Suprapubic skin (tissue), 4 donors: ENCODE measurements around the gene C1D. TPM values are rescaled to one million over a fixed set of nuclear protein-coding genes. Genes with fewer than 3 reads are reported as not detected.

ENCODE experiments used
- DNase-seq, 2 donors: peaks; one replicate each; pipeline ENCODE4 v3.0.0-alpha.2; 2019; ENCODE audit warnings: low spot score in 2 of 2
- H3K27ac ChIP-seq: fragments of 200-600 bp; sonication (generic); one replicate; pipeline ENCODE4 v1.5.1; 2019
- H3K27me3 ChIP-seq: fragments of 200-600 bp; sonication (generic); one replicate; pipeline ENCODE4 v1.5.1; 2019
- H3K36me3 ChIP-seq: fragments of 200-600 bp; sonication (generic); one replicate; pipeline ENCODE4 v1.5.1; 2019
- H3K4me1 ChIP-seq: fragments of 200-600 bp; sonication (generic); one replicate; pipeline ENCODE4 v1.5.1; 2019
- H3K4me3 ChIP-seq: fragments of 200-600 bp; sonication (generic); one replicate; pipeline ENCODE4 v1.5.1; 2019; ENCODE audit warnings: mild to moderate bottlenecking
- H3K9me3 ChIP-seq: fragments of 200-600 bp; sonication (generic); one replicate; pipeline ENCODE4 v1.5.1; 2019
- CTCF ChIP-seq, 2 donors: fragments of 200-600 bp in 1 of 2; fragments of 450-650 bp in 1 of 2; sonication (generic) in 1 of 2; IDR thresholded peaks; one replicate each; pipeline ENCODE4 v1.5.1; 2016 to 2019; ENCODE audit warnings: antibody characterized with exemption in 2 of 2, mild to moderate bottlenecking in 1 of 2, moderate library complexity in 1 of 2
- EP300 ChIP-seq: sonication (generic); formaldehyde crosslinking; IDR thresholded peaks from one replicate; pipeline ENCODE4 v1.6.1; 2017; ENCODE audit warnings: antibody characterized with exemption
- POLR2A ChIP-seq, 2 donors: fragments of 450-650 bp; IDR thresholded peaks; one replicate each; pipeline ENCODE4 v1.6.1; 2017; ENCODE audit warnings: antibody characterized with exemption in 2 of 2, mild to moderate bottlenecking in 2 of 2, moderate library complexity in 2 of 2
- POLR2AphosphoS5 ChIP-seq, 3 donors: sonication (generic); formaldehyde crosslinking; IDR thresholded peaks; one replicate each; pipeline ENCODE4 v1.6.1; 2017; ENCODE audit warnings: antibody characterized with exemption in 3 of 3
- WGBS: methylation state at CpG from one replicate; pipeline ENCODE4 v1.1.5; 2018; 5-methylcytosine and 5-hydroxymethylcytosine counted together
- total RNA-seq, 4 donors: library from RNA; depleted of rRNA; stranded (reverse); fragments of >200 nt; gene quantifications; one replicate each; pipeline ENCODE4 v1.1.0, GENCODE V29; 2016

The C1D gene
- total RNA-seq, 4 donors from 2014 or later: 19.8 to 28.4 (median 26.4) TPM

GRCh38 chr2:68046224-68046623 lies 16.6 kb downstream of the C1D start:
- no peaks in the 10 kb centered on the region for H3K27me3 ChIP-seq
- no peak overlapping the region for H3K4me3 ChIP-seq
- TF ChIP-seq POLR2AphosphoS5 (IDR thresholded peaks at IDR 0.05) (no peak), CTCF (IDR thresholded peaks at IDR 0.05) (no peak)
- no peak for DNase-seq
- H3K4me1 ChIP-seq: no peaks in the 10 kb centered on the region
- no peaks in the 10 kb centered on the region for H3K9me3 ChIP-seq
- H3K27ac ChIP-seq: no peak overlapping the region
- peaks cover 10% of the 10 kb centered on the region for H3K36me3 ChIP-seq

DNA sequence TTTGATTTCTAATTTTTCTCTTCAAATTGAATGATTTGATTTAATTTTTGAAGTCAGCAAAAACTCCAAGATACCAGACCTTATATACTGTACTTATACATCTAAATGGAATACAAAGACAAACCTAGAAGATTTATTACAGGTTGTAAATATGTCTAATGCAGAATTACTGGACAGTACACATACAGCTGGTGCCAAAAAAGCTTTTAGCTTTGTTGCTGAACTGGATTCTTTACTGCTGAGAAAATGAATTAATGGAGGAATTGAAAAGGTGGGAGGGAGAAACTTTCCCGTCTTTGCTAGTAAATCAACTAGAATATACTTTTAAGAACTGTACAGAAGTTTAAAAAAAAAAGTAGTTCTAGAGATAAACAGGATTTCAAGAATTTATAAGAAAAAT lies 17.5 kb downstream of the C1D start:
- TF ChIP-seq EP300 (no peak), CTCF (IDR thresholded peaks at IDR 0.05) (no peak), POLR2A (IDR thresholded peaks at IDR 0.05) (no peak), POLR2AphosphoS5 (IDR thresholded peaks at IDR 0.05) (no peak)
- WGBS: 68% methylated on average over 1 of the region's 1 CpG
- DNase-seq: no peak
- no peaks in the 10 kb centered on the region for H3K9me3 ChIP-seq
- peaks cover 10% of the 10 kb centered on the region for H3K36me3 ChIP-seq
- no peaks in the 10 kb centered on the region for H3K27me3 ChIP-seq
- no peaks in the 10 kb centered on the region for H3K4me1 ChIP-seq
- no peak overlapping the region for H3K27ac ChIP-seq
- no peak overlapping the region for H3K4me3 ChIP-seq

DNA sequence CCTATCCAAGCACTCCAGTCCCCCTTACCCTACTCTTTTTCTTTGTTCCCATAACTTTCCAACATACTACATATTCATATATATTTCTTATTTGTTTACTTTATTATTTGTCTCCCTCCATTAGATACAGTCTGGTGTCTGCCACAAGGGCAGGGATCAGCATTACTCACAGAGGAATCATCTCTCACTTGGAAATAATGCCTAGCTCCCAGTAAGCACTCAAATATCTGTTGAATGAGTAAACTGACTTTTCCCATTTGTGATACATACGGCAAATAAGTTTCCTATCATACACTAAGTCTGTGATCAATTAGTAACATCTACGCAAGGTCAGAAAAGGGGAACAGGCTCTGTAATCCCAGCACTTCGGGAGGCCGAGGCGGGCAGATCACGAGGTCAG lies 18.7 kb downstream of the C1D start:
- no peaks in the 10 kb centered on the region for H3K9me3 ChIP-seq
- DNase-seq: no peak
- no peak for TF ChIP-seq EP300
- no peak for TF ChIP-seq POLR2A (IDR thresholded peaks at IDR 0.05)
- no peak for TF ChIP-seq CTCF (IDR thresholded peaks at IDR 0.05)
- TF ChIP-seq POLR2AphosphoS5 (IDR thresholded peaks at IDR 0.05): no peak
- no peaks in the 10 kb centered on the region for H3K27me3 ChIP-seq
- H3K4me3 ChIP-seq: no peak overlapping the region
- WGBS: 97% methylated on average over 6 of the region's 6 CpGs
- H3K4me1 ChIP-seq: no peaks in the 10 kb centered on the region
- H3K36me3 ChIP-seq: peaks cover 10% of the 10 kb centered on the region
- H3K27ac ChIP-seq: no peak overlapping the region

DNA sequence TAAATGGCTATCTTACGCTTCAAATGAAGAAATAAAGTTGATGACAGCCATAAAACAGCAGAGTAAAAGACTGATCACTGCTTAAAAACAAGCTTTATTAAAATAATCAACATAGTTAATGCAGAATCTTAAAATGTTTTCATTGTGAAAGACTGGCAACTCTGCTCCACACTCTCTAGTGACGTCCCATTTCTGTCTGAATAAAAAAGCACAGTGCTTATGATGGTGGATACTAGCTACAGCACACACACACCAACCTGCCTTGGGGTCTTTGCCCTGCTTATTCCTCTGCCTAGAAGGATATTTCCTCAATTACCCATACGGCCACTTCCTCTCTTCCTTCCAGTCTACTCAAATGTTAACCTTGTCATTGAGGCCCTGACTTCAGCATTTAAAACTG lies 19.1 kb downstream of the C1D start:
- Histone ChIP-seq H3K27ac (no peak overlapping the region), H3K4me1 (no peaks in the 10 kb centered on the region)
- no peak for TF ChIP-seq EP300
- no peak for TF ChIP-seq POLR2AphosphoS5 (IDR thresholded peaks at IDR 0.05)
- no peak for TF ChIP-seq POLR2A (IDR thresholded peaks at IDR 0.05)
- no peak for TF ChIP-seq CTCF (IDR thresholded peaks at IDR 0.05)

GRCh38 chr2:68043032-68043431 lies 19.8 kb downstream of the C1D start:
- no peaks in the 10 kb centered on the region for H3K4me1 ChIP-seq
- no peak overlapping the region for H3K4me3 ChIP-seq
- no peak for DNase-seq
- H3K36me3 ChIP-seq: peaks cover 10% of the 10 kb centered on the region
- TF ChIP-seq EP300: no peak
- TF ChIP-seq CTCF (IDR thresholded peaks at IDR 0.05): no peak
- no peak for TF ChIP-seq POLR2AphosphoS5 (IDR thresholded peaks at IDR 0.05)
- no peak for TF ChIP-seq POLR2A (IDR thresholded peaks at IDR 0.05)
- no peaks in the 10 kb centered on the region for H3K9me3 ChIP-seq
- no peaks in the 10 kb centered on the region for H3K27me3 ChIP-seq
- no peak overlapping the region for H3K27ac ChIP-seq
- WGBS: 94% methylated on average over 5 of the region's 5 CpGs

More for the DNA sequence above, 19.1 kb downstream of the C1D start:
- Histone ChIP-seq H3K36me3 (peaks cover 10% of the 10 kb centered on the region), H3K9me3 (no peaks in the 10 kb centered on the region), H3K27me3 (no peaks in the 10 kb centered on the region), H3K4me3 (no peak overlapping the region)
- 92% methylated on average over 3 of the region's 3 CpGs for WGBS
- no peak for DNase-seq
